GM19468 (cell line): ENCODE results near the gene CBFA2T3.

Experiments
- ATAC-seq: cut with Tn5 transposase; IDR thresholded peaks from one replicate; pipeline ENCODE4 v1.9.1; 2021; ENCODE audit warnings: mild to moderate bottlenecking, moderate library complexity, moderate number of reproducible peaks; ENCODE audit not compliant: unreplicated experiment; ENCODE audit errors: extremely low read depth

The CBFA2T3 gene

GRCh38 chr16:88966986-88967829 is 9.8 kb downstream of the CBFA2T3 start:
- ATAC-seq: no peak

- ATAC-seq: no peak
Measured at GRCh38 chr16:88965826-88966480, 11.1 kb downstream of the CBFA2T3 start.

GRCh38 chr16:88965411-88965810 is 11.6 kb downstream of the CBFA2T3 start:
- no peak for ATAC-seq

GRCh38 chr16:88964636-88965035 is 12.4 kb downstream of the CBFA2T3 start:
- no peak for ATAC-seq

GRCh38 chr16:88963583-88963982 is 13.4 kb downstream of the CBFA2T3 start:
- no peak for ATAC-seq

GRCh38 chr16:88962478-88963152 is 14.4 kb downstream of the CBFA2T3 start:
- ATAC-seq: no peak

GRCh38 chr16:88961011-88961410 is 16.0 kb downstream of the CBFA2T3 start:
- no peak for ATAC-seq

GRCh38 chr16:88960516-88960915 is 16.5 kb downstream of the CBFA2T3 start:
- ATAC-seq: no peak

- ATAC-seq: no peak
Measured at GRCh38 chr16:88959022-88959421, 18.0 kb downstream of the CBFA2T3 start.

- ATAC-seq: no peak
Measured at GRCh38 chr16:88957887-88958577, 19.0 kb downstream of the CBFA2T3 start.

- no peak for ATAC-seq
Measured at GRCh38 chr16:88957433-88957767, 19.6 kb downstream of the CBFA2T3 start.

GRCh38 chr16:88956546-88957432 is 20.2 kb downstream of the CBFA2T3 start:
- no peak for ATAC-seq

GRCh38 chr16:88955906-88956305 is 21.1 kb downstream of the CBFA2T3 start:
- ATAC-seq: no peak

- ATAC-seq: no peak
Measured at GRCh38 chr16:88953003-88953690, 23.9 kb downstream of the CBFA2T3 start.

GRCh38 chr16:88951989-88952388 is 25.0 kb downstream of the CBFA2T3 start:
- no peak for ATAC-seq

- ATAC-seq: no peak
Measured at GRCh38 chr16:88951501-88951900, 25.5 kb downstream of the CBFA2T3 start.

GRCh38 chr16:88948781-88949490 is 28.1 kb downstream of the CBFA2T3 start:
- ATAC-seq: no peak

- ATAC-seq: no peak
Measured at GRCh38 chr16:88945473-88945872, 31.5 kb downstream of the CBFA2T3 start.
